ENCODE results near the gene NCOR1. TPM values are rescaled to one million over a fixed set of nuclear protein-coding genes. Genes with fewer than 3 reads are reported as not detected.
"Not testable (repeated sequence)": the region's sequence is repeated elsewhere in the genome, so short reads cannot be mapped to it uniquely, and the experiment has no call there.

Gene NCOR1
- total RNA-seq, 1 donor: 86.9 TPM

GRCh38 chr17:16122697-16123434 is 92.5 kb downstream of the NCOR1 start:
- Histone ChIP-seq H3K79me2 (ENCODE audit: insufficient read depth, low read length) (peaks cover 23% of the 10 kb centered on the region), H3K36me3 (ENCODE audit: insufficient read depth, low read length) (peaks cover 46% of the 10 kb centered on the region), H3K27me3 (ENCODE audit: insufficient read depth, low read length) (no peaks in the 10 kb centered on the region), H2AFZ (ENCODE audit: low read length) (no peak overlapping the region), H3K4me2 (ENCODE audit: insufficient read depth, low read length) (no peak overlapping the region), H4K20me1 (ENCODE audit: insufficient read depth, low read length) (no peaks in the 10 kb centered on the region), H3K9me3 (ENCODE audit: low read depth, low read length) (no peaks in the 10 kb centered on the region), H3K4me1 (ENCODE audit: insufficient read depth, low read length) (no peaks in the 10 kb centered on the region), H3K4me3 (ENCODE audit: insufficient read depth, low read length) (no peak overlapping the region), H3K27ac (ENCODE audit: low read depth, low read length) (no peak overlapping the region)
- DNase-seq (ENCODE audit: insufficient read length, low spot score, missing footprints): no peak
- no peak for TF ChIP-seq CTCF (IDR thresholded peaks at IDR 0.05; ENCODE audit: extremely low read depth, low read depth, low read length)

GRCh38 chr17:16121915-16122314 is 93.4 kb downstream of the NCOR1 start:
- H2AFZ ChIP-seq (ENCODE audit: low read length): no peak overlapping the region
- peaks cover 51% of the 10 kb centered on the region for H3K36me3 ChIP-seq (ENCODE audit: insufficient read depth, low read length)
- no peak overlapping the region for H3K27ac ChIP-seq (ENCODE audit: low read depth, low read length)
- no peaks in the 10 kb centered on the region for H3K4me1 ChIP-seq (ENCODE audit: insufficient read depth, low read length)
- H3K4me3 ChIP-seq (ENCODE audit: insufficient read depth, low read length): no peak overlapping the region
- no peak overlapping the region for H3K4me2 ChIP-seq (ENCODE audit: insufficient read depth, low read length)
- no peak for TF ChIP-seq CTCF (IDR thresholded peaks at IDR 0.05; ENCODE audit: extremely low read depth, low read depth, low read length)
- DNase-seq (ENCODE audit: insufficient read length, low spot score, missing footprints): no peak
- peaks cover 23% of the 10 kb centered on the region for H3K79me2 ChIP-seq (ENCODE audit: insufficient read depth, low read length)
- H3K9me3 ChIP-seq (ENCODE audit: low read depth, low read length): no peaks in the 10 kb centered on the region
- H4K20me1 ChIP-seq (ENCODE audit: insufficient read depth, low read length): no peaks in the 10 kb centered on the region
- H3K27me3 ChIP-seq (ENCODE audit: insufficient read depth, low read length): no peaks in the 10 kb centered on the region

- H2AFZ ChIP-seq (ENCODE audit: low read length): no peak overlapping the region
- H3K9me3 ChIP-seq (ENCODE audit: low read depth, low read length): no peaks in the 10 kb centered on the region
- no peaks in the 10 kb centered on the region for H3K4me1 ChIP-seq (ENCODE audit: insufficient read depth, low read length)
- no peaks in the 10 kb centered on the region for H4K20me1 ChIP-seq (ENCODE audit: insufficient read depth, low read length)
- H3K27me3 ChIP-seq (ENCODE audit: insufficient read depth, low read length): no peaks in the 10 kb centered on the region
- H3K36me3 ChIP-seq (ENCODE audit: insufficient read depth, low read length): peaks cover 58% of the 10 kb centered on the region
- DNase-seq (ENCODE audit: insufficient read length, low spot score, missing footprints): no peak
- H3K4me2 ChIP-seq (ENCODE audit: insufficient read depth, low read length): no peak overlapping the region
- H3K27ac ChIP-seq (ENCODE audit: low read depth, low read length): no peak overlapping the region
- TF ChIP-seq CTCF (IDR thresholded peaks at IDR 0.05; ENCODE audit: extremely low read depth, low read depth, low read length): no peak
- H3K4me3 ChIP-seq (ENCODE audit: insufficient read depth, low read length): no peak overlapping the region
- peaks cover 23% of the 10 kb centered on the region for H3K79me2 ChIP-seq (ENCODE audit: insufficient read depth, low read length)
Measured at GRCh38 chr17:16120937-16121336, 94.4 kb downstream of the NCOR1 start.

- H3K36me3 ChIP-seq (ENCODE audit: insufficient read depth, low read length): peaks cover 60% of the 10 kb centered on the region
- TF ChIP-seq CTCF (IDR thresholded peaks at IDR 0.05; ENCODE audit: extremely low read depth, low read depth, low read length): no peak
- H3K27me3 ChIP-seq (ENCODE audit: insufficient read depth, low read length): no peaks in the 10 kb centered on the region
Measured at GRCh38 chr17:16117149-16117548, 98.2 kb downstream of the NCOR1 start.

GRCh38 chr17:16115077-16115698 is 100.1 kb downstream of the NCOR1 start:
- H3K4me1 ChIP-seq (ENCODE audit: insufficient read depth, low read length); H3K4me3 ChIP-seq (ENCODE audit: insufficient read depth, low read length); H2AFZ ChIP-seq (ENCODE audit: low read length); H3K27ac ChIP-seq (ENCODE audit: low read depth, low read length); H3K27me3 ChIP-seq (ENCODE audit: insufficient read depth, low read length); H3K9me3 ChIP-seq (ENCODE audit: low read depth, low read length); H4K20me1 ChIP-seq (ENCODE audit: insufficient read depth, low read length); DNase-seq (ENCODE audit: insufficient read length, low spot score, missing footprints); H3K4me2 ChIP-seq (ENCODE audit: insufficient read depth, low read length): not testable (repeated sequence)
- peaks cover 14% of the 10 kb centered on the region for H3K79me2 ChIP-seq (ENCODE audit: insufficient read depth, low read length)
- peaks cover 54% of the 10 kb centered on the region for H3K36me3 ChIP-seq (ENCODE audit: insufficient read depth, low read length)

More at GRCh38 chr17:16117149-16117548, 98.2 kb downstream of the NCOR1 start:
- no peak for DNase-seq (ENCODE audit: insufficient read length, low spot score, missing footprints)
- H4K20me1 ChIP-seq (ENCODE audit: insufficient read depth, low read length): no peaks in the 10 kb centered on the region
- no peaks in the 10 kb centered on the region for H3K9me3 ChIP-seq (ENCODE audit: low read depth, low read length)
- no peaks in the 10 kb centered on the region for H3K4me1 ChIP-seq (ENCODE audit: insufficient read depth, low read length)
- no peak overlapping the region for H3K27ac ChIP-seq (ENCODE audit: low read depth, low read length)
- no peak overlapping the region for H3K4me2 ChIP-seq (ENCODE audit: insufficient read depth, low read length)
- no peak overlapping the region for H3K4me3 ChIP-seq (ENCODE audit: insufficient read depth, low read length)
- H3K79me2 ChIP-seq (ENCODE audit: insufficient read depth, low read length): peaks cover 13% of the 10 kb centered on the region
- H2AFZ ChIP-seq (ENCODE audit: low read length): no peak overlapping the region
